Lung (tissue), 12 donors: Measurements from ENCODE around the gene STRA6. TPM values are rescaled to one million over a fixed set of nuclear protein-coding genes. Genes with fewer than 3 reads are reported as not detected.

Experiments
- ATAC-seq: fragments of 200-7000 bp; cut with Tn5 transposase; one replicate; pipeline ENCODE4 v1.9.1; 2020; ENCODE audit warnings: moderate number of reproducible peaks; ENCODE audit not compliant: insufficient read depth, low FRiP score
- DNase-seq, 3 donors: peaks; one replicate each; pipeline ENCODE4 v3.0.0-alpha.2; 2013 to 2017
- H3K27ac ChIP-seq, 2 donors: one replicate each; pipeline ENCODE4 v1.5.1; 2013; ENCODE audit warnings: mild to moderate bottlenecking in 2 of 2, moderate library complexity in 2 of 2, control low read depth in 1 of 2, inconsistent platforms in 1 of 2, low read depth in 1 of 2, low read length in 1 of 2
- H3K27me3 ChIP-seq, 3 donors: one replicate each; pipeline ENCODE4 v1.5.1; 2013; ENCODE audit warnings: low read length in 2 of 3; ENCODE audit not compliant: control insufficient read depth in 3 of 3, insufficient read depth in 3 of 3
- H3K36me3 ChIP-seq, 4 donors: one replicate each; pipeline ENCODE4 v1.5.1; 2013; ENCODE audit warnings: low read length in 4 of 4, mild to moderate bottlenecking in 1 of 4, moderate library complexity in 1 of 4; ENCODE audit not compliant: control insufficient read depth in 4 of 4, insufficient read depth in 4 of 4
- H3K4me1 ChIP-seq, 5 donors: one replicate each; pipeline ENCODE4 v1.5.1; 2013; ENCODE audit warnings: low read length in 5 of 5, mild to moderate bottlenecking in 2 of 5, moderate library complexity in 1 of 5; ENCODE audit not compliant: control insufficient read depth in 5 of 5, insufficient read depth in 5 of 5
- H3K4me3 ChIP-seq: one replicate; pipeline ENCODE4 v1.5.1; 2013; ENCODE audit warnings: mild to moderate bottlenecking, control low read depth, moderate library complexity
- H3K9ac ChIP-seq, 2 donors: one replicate each; pipeline ENCODE4 v1.5.1; 2013; ENCODE audit warnings: low read length in 2 of 2, control low read depth in 1 of 2; ENCODE audit not compliant: insufficient read depth in 1 of 2
- H3K9me3 ChIP-seq, 4 donors: one replicate each; pipeline ENCODE4 v1.5.1; 2013; ENCODE audit warnings: low read length in 3 of 4, mild to moderate bottlenecking in 1 of 4, moderate library complexity in 1 of 4; ENCODE audit not compliant: control insufficient read depth in 4 of 4, insufficient read depth in 3 of 4
- WGBS, 2 donors: extraction: QIAGEN DNeasy Blood & Tissue Kit; methylation state at CpG; one replicate each; pipeline ENCODE4 v1.1.7; 2013; 5-methylcytosine and 5-hydroxymethylcytosine counted together
- polyA plus RNA-seq, 2 donors: library from polyadenylated mRNA; stranded (reverse); fragments of 200-250 nt; gene quantifications; one replicate each; pipeline ENCODE4 v1.2.1, GENCODE V29; 2013
- total RNA-seq, 2 donors: library from RNA; depleted of rRNA in 1 of 2; stranded (reverse); fragments of >200 nt in 1 of 2; gene quantifications; one replicate each; pipeline ENCODE4 v1.2.1, GENCODE V29; 2014 to 2021
- TF ChIP-seq, protein P1 (sequence below): IDR thresholded peaks from 2 replicates; pipeline ENCODE4 v1.5.1; 2012; ENCODE audit warnings: mild to moderate bottlenecking; ENCODE audit errors: control extremely low read depth, extremely low read depth
- donor health status: control.
- donor health status: control.
- donor health status: Bipolar disorder and iron deficiency.
- donor health status: healthy.
- donor health status: DM: yes; HTN: yes; CAD: no.

STRA6 gene
- total and polyA plus RNA-seq, 4 donors: 0.40 to 2.6 (median 0.78) TPM

GRCh38 chr15:74188216-74188615 lies 14.4 kb downstream of the STRA6 start:
- Histone ChIP-seq H3K4me3 (no peak overlapping the region), H3K27ac (no peak overlapping the region), H3K4me1 (no peaks in the 10 kb centered on the region), H3K9ac (no peak overlapping the region), H3K36me3 (no peaks in the 10 kb centered on the region), H3K27me3 (no peaks in the 10 kb centered on the region), H3K9me3 (no peaks in the 10 kb centered on the region)
- WGBS, 2 donors: 89 to 92% methylated on average over 11 of the region's 11 CpGs
- TF ChIP-seq, protein P1, sequence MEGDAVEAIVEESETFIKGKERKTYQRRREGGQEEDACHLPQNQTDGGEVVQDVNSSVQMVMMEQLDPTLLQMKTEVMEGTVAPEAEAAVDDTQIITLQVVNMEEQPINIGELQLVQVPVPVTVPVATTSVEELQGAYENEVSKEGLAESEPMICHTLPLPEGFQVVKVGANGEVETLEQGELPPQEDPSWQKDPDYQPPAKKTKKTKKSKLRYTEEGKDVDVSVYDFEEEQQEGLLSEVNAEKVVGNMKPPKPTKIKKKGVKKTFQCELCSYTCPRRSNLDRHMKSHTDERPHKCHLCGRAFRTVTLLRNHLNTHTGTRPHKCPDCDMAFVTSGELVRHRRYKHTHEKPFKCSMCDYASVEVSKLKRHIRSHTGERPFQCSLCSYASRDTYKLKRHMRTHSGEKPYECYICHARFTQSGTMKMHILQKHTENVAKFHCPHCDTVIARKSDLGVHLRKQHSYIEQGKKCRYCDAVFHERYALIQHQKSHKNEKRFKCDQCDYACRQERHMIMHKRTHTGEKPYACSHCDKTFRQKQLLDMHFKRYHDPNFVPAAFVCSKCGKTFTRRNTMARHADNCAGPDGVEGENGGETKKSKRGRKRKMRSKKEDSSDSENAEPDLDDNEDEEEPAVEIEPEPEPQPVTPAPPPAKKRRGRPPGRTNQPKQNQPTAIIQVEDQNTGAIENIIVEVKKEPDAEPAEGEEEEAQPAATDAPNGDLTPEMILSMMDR: no peak
- ATAC-seq (no peak), DNase-seq (no peak)

DNA sequence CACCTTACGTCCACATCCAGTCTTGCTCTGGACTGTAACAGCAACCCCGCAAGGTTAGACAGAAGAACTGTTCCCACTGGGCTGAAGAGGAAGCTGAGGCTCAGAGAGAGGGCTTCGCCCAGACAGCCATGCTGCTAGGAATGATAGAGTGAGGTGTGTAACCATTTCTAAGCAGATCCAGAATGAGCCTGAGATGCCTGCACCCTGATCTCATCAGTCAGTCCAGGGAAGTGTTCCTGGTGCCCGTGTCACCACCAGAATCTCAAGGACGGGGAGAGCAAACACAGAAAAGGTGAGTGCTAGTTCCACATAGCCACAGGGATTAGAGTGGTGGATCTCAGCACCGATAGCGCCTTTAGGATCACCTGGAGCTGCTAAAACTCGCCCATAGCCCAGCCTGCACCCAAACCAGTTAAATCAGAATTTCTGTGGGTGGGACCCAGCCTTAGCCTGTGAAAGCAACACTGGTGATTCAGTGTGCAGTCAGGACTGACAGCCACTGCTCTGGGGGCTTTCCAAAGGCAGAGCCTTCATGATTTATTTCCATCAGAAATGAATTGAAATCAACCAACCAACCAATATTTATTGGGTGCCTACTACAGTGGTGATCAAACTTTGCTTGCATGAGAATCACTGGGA lies 16.8 kb downstream of the STRA6 start:
- no peaks in the 10 kb centered on the region for H3K36me3 ChIP-seq
- H3K9me3 ChIP-seq: no peaks in the 10 kb centered on the region
- ATAC-seq: no peak
- H3K4me3 ChIP-seq: no peak overlapping the region
- DNase-seq: no peak
- H3K4me1 ChIP-seq: peaks cover 0 to 5% (median 0%) of the 10 kb centered on the region in 5 donors
- no peak overlapping the region for H3K9ac ChIP-seq
- H3K27ac ChIP-seq: no peak overlapping the region
- 69 to 76% methylated on average over 8 of the region's 8 CpGs for WGBS, 2 donors
- TF ChIP-seq, protein P1: no peak
- H3K27me3 ChIP-seq: no peaks in the 10 kb centered on the region

- Histone ChIP-seq H3K27ac (no peak overlapping the region), H3K9ac (no peak overlapping the region), H3K36me3 (no peaks in the 10 kb centered on the region), H3K4me3 (no peak overlapping the region), H3K4me1 (peaks cover 0 to 13% (median 0%) of the 10 kb centered on the region in 5 donors), H3K27me3 (no peaks in the 10 kb centered on the region), H3K9me3 (no peaks in the 10 kb centered on the region)
- DNase-seq (no peak), ATAC-seq (no peak)
- TF ChIP-seq, protein P1: no peak
- WGBS, 2 donors: 80 to 93% methylated on average over 12 of the region's 12 CpGs
These were observed 17.9 kb downstream of the STRA6 start for GRCh38 chr15:74184582-74185091.
